ENCODE data around the gene TCF3. TPM values are rescaled to one million over a fixed set of nuclear protein-coding genes. Genes with fewer than 3 reads are reported as not detected.

Gene TCF3
- total and polyA plus RNA-seq, 5 donors from 2014 or later, result 3.4 to 56.5 (median 3.6) TPM

- H3K36me3 ChIP-seq (ENCODE audit: control insufficient read depth, insufficient read depth, low read length), result peaks cover 3% of the 10 kb centered on the region
- no peaks in the 10 kb centered on the region for H3K9me3 ChIP-seq (ENCODE audit: control insufficient read depth in 2 of 2, low read length in 2 of 2)
- Mint-ChIP-seq H3K36me3 (peaks cover 9% of the 10 kb centered on the region), H3K27me3 (no peaks in the 10 kb centered on the region), H3K27ac (no peak overlapping the region), H3K4me3 (no peak overlapping the region), H3K4me1 (peaks cover 0 to 12% (median 8%) of the 10 kb centered on the region in 4 donors), H3K9me3 (no peaks in the 10 kb centered on the region)
- no peak overlapping the region for H3K27ac ChIP-seq (ENCODE audit: insufficient read depth, low read length, poor library complexity, severe bottlenecking)
- H3K27me3 ChIP-seq (ENCODE audit: control insufficient read depth, insufficient read depth, low read length), result no peaks in the 10 kb centered on the region
- H3K4me3 ChIP-seq (ENCODE audit: low read depth, low read length), result no peak overlapping the region
- H3K4me1 ChIP-seq (ENCODE audit: control insufficient read depth, insufficient read depth, low read length, poor library complexity, severe bottlenecking), result peaks cover 7% of the 10 kb centered on the region
- no peak for ATAC-seq (ENCODE audit: low read depth in 2 of 2)
- no peak for DNase-seq
Observed at GRCh38 chr19:1621574-1621973, 30.8 kb downstream of the TCF3 start.

- Histone ChIP-seq H3K9me3 (ENCODE audit: control insufficient read depth in 2 of 2, low read length in 2 of 2) (no peaks in the 10 kb centered on the region), H3K27ac (ENCODE audit: insufficient read depth, low read length, poor library complexity, severe bottlenecking) (no peak overlapping the region), H3K4me3 (ENCODE audit: low read depth, low read length) (no peak overlapping the region), H3K4me1 (ENCODE audit: control insufficient read depth, insufficient read depth, low read length, poor library complexity, severe bottlenecking) (peaks cover 7% of the 10 kb centered on the region), H3K27me3 (ENCODE audit: control insufficient read depth, insufficient read depth, low read length) (no peaks in the 10 kb centered on the region), H3K36me3 (ENCODE audit: control insufficient read depth, insufficient read depth, low read length) (peaks cover 3% of the 10 kb centered on the region)
- no peak overlapping the region for H3K4me3 Mint-ChIP-seq
- no peak overlapping the region for H3K27ac Mint-ChIP-seq
- H3K4me1 Mint-ChIP-seq, result peaks cover 0 to 14% (median 9%) of the 10 kb centered on the region in 4 donors
- ATAC-seq (ENCODE audit: low read depth in 2 of 2), result no peak
- no peak for DNase-seq
- H3K9me3 Mint-ChIP-seq, result no peaks in the 10 kb centered on the region
- no peaks in the 10 kb centered on the region for H3K27me3 Mint-ChIP-seq
- H3K36me3 Mint-ChIP-seq, result peaks cover 10% of the 10 kb centered on the region
Observed at GRCh38 chr19:1621021-1621420, 31.4 kb downstream of the TCF3 start.

- DNase-seq (no peak), ATAC-seq (ENCODE audit: low read depth in 2 of 2) (no peak)
- H3K4me1 Mint-ChIP-seq, result peaks cover 0 to 14% (median 9%) of the 10 kb centered on the region in 4 donors
- H3K4me3 Mint-ChIP-seq, result no peak overlapping the region
- H3K9me3 Mint-ChIP-seq, result no peaks in the 10 kb centered on the region
- H3K27ac Mint-ChIP-seq, result no peak overlapping the region
- H3K27me3 ChIP-seq (ENCODE audit: control insufficient read depth, insufficient read depth, low read length), result no peaks in the 10 kb centered on the region
- H3K36me3 ChIP-seq (ENCODE audit: control insufficient read depth, insufficient read depth, low read length), result peaks cover 7% of the 10 kb centered on the region
- H3K4me3 ChIP-seq (ENCODE audit: low read depth, low read length), result no peak overlapping the region
- H3K36me3 Mint-ChIP-seq, result peaks cover 12% of the 10 kb centered on the region
- H3K27me3 Mint-ChIP-seq, result no peaks in the 10 kb centered on the region
- no peak overlapping the region for H3K27ac ChIP-seq (ENCODE audit: insufficient read depth, low read length, poor library complexity, severe bottlenecking)
- H3K4me1 ChIP-seq (ENCODE audit: control insufficient read depth, insufficient read depth, low read length, poor library complexity, severe bottlenecking), result peaks cover 7% of the 10 kb centered on the region
- no peaks in the 10 kb centered on the region for H3K9me3 ChIP-seq (ENCODE audit: control insufficient read depth in 2 of 2, low read length in 2 of 2)
Observed at GRCh38 chr19:1620502-1620901, 31.9 kb downstream of the TCF3 start.

- H3K27me3 Mint-ChIP-seq, result no peaks in the 10 kb centered on the region
- no peaks in the 10 kb centered on the region for H3K9me3 Mint-ChIP-seq
- H3K4me3 ChIP-seq (ENCODE audit: low read depth, low read length), result no peak overlapping the region
- H3K4me3 Mint-ChIP-seq, result no peak overlapping the region
- H3K36me3 ChIP-seq (ENCODE audit: control insufficient read depth, insufficient read depth, low read length), result peaks cover 12% of the 10 kb centered on the region
- H3K36me3 Mint-ChIP-seq, result peaks cover 12% of the 10 kb centered on the region
- H3K27ac ChIP-seq (ENCODE audit: insufficient read depth, low read length, poor library complexity, severe bottlenecking), result no peak overlapping the region
- H3K4me1 ChIP-seq (ENCODE audit: control insufficient read depth, insufficient read depth, low read length, poor library complexity, severe bottlenecking), result peaks cover 7% of the 10 kb centered on the region
- ATAC-seq (ENCODE audit: low read depth in 2 of 2), result no peak
- H3K27ac Mint-ChIP-seq, result no peak overlapping the region
- no peak for DNase-seq
- H3K9me3 ChIP-seq (ENCODE audit: control insufficient read depth in 2 of 2, low read length in 2 of 2), result no peaks in the 10 kb centered on the region
- no peaks in the 10 kb centered on the region for H3K27me3 ChIP-seq (ENCODE audit: control insufficient read depth, insufficient read depth, low read length)
- H3K4me1 Mint-ChIP-seq, result peaks cover 0 to 14% (median 9%) of the 10 kb centered on the region in 4 donors
Observed at GRCh38 chr19:1619703-1620102, 32.7 kb downstream of the TCF3 start.

- no peak for ATAC-seq (ENCODE audit: low read depth in 2 of 2)
- H3K4me3 ChIP-seq (ENCODE audit: low read depth, low read length), result no peak overlapping the region
- peaks cover 14% of the 10 kb centered on the region for H3K36me3 ChIP-seq (ENCODE audit: control insufficient read depth, insufficient read depth, low read length)
- H3K27ac ChIP-seq (ENCODE audit: insufficient read depth, low read length, poor library complexity, severe bottlenecking), result no peak overlapping the region
- Mint-ChIP-seq H3K4me3 (no peak overlapping the region), H3K4me1 (peaks cover 0 to 14% (median 9%) of the 10 kb centered on the region in 4 donors), H3K27ac (no peak overlapping the region), H3K36me3 (peaks cover 12% of the 10 kb centered on the region), H3K9me3 (no peaks in the 10 kb centered on the region), H3K27me3 (no peaks in the 10 kb centered on the region)
- peaks cover 7% of the 10 kb centered on the region for H3K4me1 ChIP-seq (ENCODE audit: control insufficient read depth, insufficient read depth, low read length, poor library complexity, severe bottlenecking)
- no peak for DNase-seq
- H3K9me3 ChIP-seq (ENCODE audit: control insufficient read depth in 2 of 2, low read length in 2 of 2), result no peaks in the 10 kb centered on the region
- no peaks in the 10 kb centered on the region for H3K27me3 ChIP-seq (ENCODE audit: control insufficient read depth, insufficient read depth, low read length)
Observed at GRCh38 chr19:1619094-1619439, 33.3 kb downstream of the TCF3 start.

- H3K4me1 Mint-ChIP-seq, result peaks cover 0 to 14% (median 9%) of the 10 kb centered on the region in 4 donors
- H3K36me3 Mint-ChIP-seq, result peaks cover 13% of the 10 kb centered on the region
- no peak overlapping the region for H3K4me3 ChIP-seq (ENCODE audit: low read depth, low read length)
- H3K9me3 ChIP-seq (ENCODE audit: control insufficient read depth in 2 of 2, low read length in 2 of 2), result no peaks in the 10 kb centered on the region
- no peaks in the 10 kb centered on the region for H3K9me3 Mint-ChIP-seq
- H3K4me3 Mint-ChIP-seq, result no peak overlapping the region
- H3K36me3 ChIP-seq (ENCODE audit: control insufficient read depth, insufficient read depth, low read length), result peaks cover 14% of the 10 kb centered on the region
- peak overlapping the region in 1 of 3 donors; percentile 93 for H3K27ac Mint-ChIP-seq
- peak in 2 of 3 donors; percentile 18 to 42 for DNase-seq
- no peaks in the 10 kb centered on the region for H3K27me3 ChIP-seq (ENCODE audit: control insufficient read depth, insufficient read depth, low read length)
- peak in 1 of 2 donors; percentile 62 for ATAC-seq (ENCODE audit: low read depth in 2 of 2)
- no peak overlapping the region for H3K27ac ChIP-seq (ENCODE audit: insufficient read depth, low read length, poor library complexity, severe bottlenecking)
- H3K27me3 Mint-ChIP-seq, result no peaks in the 10 kb centered on the region
- H3K4me1 ChIP-seq (ENCODE audit: control insufficient read depth, insufficient read depth, low read length, poor library complexity, severe bottlenecking), result peaks cover 7% of the 10 kb centered on the region
Observed at GRCh38 chr19:1618157-1619093, 34.0 kb downstream of the TCF3 start.

GRCh38 chr19:1616875-1617274, 35.5 kb downstream of the TCF3 start:
- Histone ChIP-seq H3K36me3 (ENCODE audit: control insufficient read depth, insufficient read depth, low read length) (peaks cover 27% of the 10 kb centered on the region), H3K4me3 (ENCODE audit: low read depth, low read length) (no peak overlapping the region), H3K27ac (ENCODE audit: insufficient read depth, low read length, poor library complexity, severe bottlenecking) (no peak overlapping the region), H3K27me3 (ENCODE audit: control insufficient read depth, insufficient read depth, low read length) (no peaks in the 10 kb centered on the region), H3K4me1 (ENCODE audit: control insufficient read depth, insufficient read depth, low read length, poor library complexity, severe bottlenecking) (peaks cover 7% of the 10 kb centered on the region), H3K9me3 (ENCODE audit: control insufficient read depth in 2 of 2, low read length in 2 of 2) (no peaks in the 10 kb centered on the region)
- Mint-ChIP-seq H3K9me3 (no peaks in the 10 kb centered on the region), H3K27ac (peak overlapping the region; percentile 39 to 61 (median 55)), H3K27me3 (no peaks in the 10 kb centered on the region), H3K4me1 (peaks cover 0 to 14% (median 9%) of the 10 kb centered on the region in 4 donors), H3K36me3 (peaks cover 11% of the 10 kb centered on the region), H3K4me3 (no peak overlapping the region)
- ATAC-seq (ENCODE audit: low read depth in 2 of 2) (no peak), DNase-seq (peak in 1 of 3 donors; percentile 28)

GRCh38 chr19:1616396-1616795, 36.0 kb downstream of the TCF3 start:
- H3K4me1 Mint-ChIP-seq, result peaks cover 0 to 14% (median 9%) of the 10 kb centered on the region in 4 donors
- Histone ChIP-seq H3K27ac (ENCODE audit: insufficient read depth, low read length, poor library complexity, severe bottlenecking) (no peak overlapping the region), H3K27me3 (ENCODE audit: control insufficient read depth, insufficient read depth, low read length) (no peaks in the 10 kb centered on the region), H3K36me3 (ENCODE audit: control insufficient read depth, insufficient read depth, low read length) (peaks cover 29% of the 10 kb centered on the region), H3K4me3 (ENCODE audit: low read depth, low read length) (no peak overlapping the region), H3K4me1 (ENCODE audit: control insufficient read depth, insufficient read depth, low read length, poor library complexity, severe bottlenecking) (peaks cover 7% of the 10 kb centered on the region), H3K9me3 (ENCODE audit: control insufficient read depth in 2 of 2, low read length in 2 of 2) (no peaks in the 10 kb centered on the region)
- no peaks in the 10 kb centered on the region for H3K27me3 Mint-ChIP-seq
- DNase-seq (no peak), ATAC-seq (ENCODE audit: low read depth in 2 of 2) (no peak)
- H3K9me3 Mint-ChIP-seq, result no peaks in the 10 kb centered on the region
- H3K36me3 Mint-ChIP-seq, result peaks cover 11% of the 10 kb centered on the region
- peak overlapping the region in 2 of 3 donors; percentile 48 to 61 for H3K27ac Mint-ChIP-seq
- H3K4me3 Mint-ChIP-seq, result no peak overlapping the region

All from CD4-positive, CD25-positive, alpha-beta regulatory T cell (primary cell).